D721Med (cell line): ENCODE measurements around the gene WDR70.
"Not testable (repeated sequence)": the region's sequence is repeated elsewhere in the genome, so short reads cannot be mapped to it uniquely, and the experiment has no call there.

ENCODE experiments used
- DNase-seq: peaks from one replicate; pipeline ENCODE4 v3.0.0; 2011; ENCODE audit warnings: low spot score; ENCODE audit not compliant: insufficient read length
- FAIRE-seq: peaks from 2 replicates; lab custom pipeline; 2011; peaks lifted over from hg19 to GRCh38; lab: Jason Lieb, UNC
- CTCF ChIP-seq: IDR thresholded peaks from 2 replicates; pipeline ENCODE4 v1.5.1; 2012; ENCODE audit warnings: mild to moderate bottlenecking, control low read depth; ENCODE audit not compliant: insufficient read depth; ENCODE audit errors: missing control alignments

Gene WDR70

GRCh38 chr5:37789991-37790390 lies 410.9 kb downstream of the WDR70 start:
- FAIRE-seq (no peak), DNase-seq (no peak)
- TF ChIP-seq CTCF, result no peak

GRCh38 chr5:37791321-37791720 lies 412.2 kb downstream of the WDR70 start:
- DNase-seq, result no peak
- no peak for TF ChIP-seq CTCF
- FAIRE-seq, result no peak

- no peak for TF ChIP-seq CTCF
- no peak for FAIRE-seq
- no peak for DNase-seq
Measured at GRCh38 chr5:37792975-37793631, 414.0 kb downstream of the WDR70 start.

- not testable (repeated sequence) for DNase-seq, FAIRE-seq
Measured at GRCh38 chr5:37795292-37795691, 416.2 kb downstream of the WDR70 start.

- FAIRE-seq, DNase-seq: not testable (repeated sequence)
Measured at GRCh38 chr5:37796435-37796834, 417.3 kb downstream of the WDR70 start.

GRCh38 chr5:37799865-37800421 lies 420.8 kb downstream of the WDR70 start:
- FAIRE-seq (no peak), DNase-seq (no peak)
- TF ChIP-seq CTCF, result no peak

- FAIRE-seq (no peak), DNase-seq (no peak)
- TF ChIP-seq CTCF, result no peak
Measured at GRCh38 chr5:37801521-37801920, 422.4 kb downstream of the WDR70 start.
